C4-2B (cell line): Measurements from ENCODE around the gene LTBP1.

ENCODE experiments used
- CTCF ChIP-seq: fragments of 450-650 bp; conservative IDR thresholded peaks from 2 replicates; pipeline ENCODE4 v1.5.1; 2017; ENCODE audit warnings: mild to moderate bottlenecking
- ZFX ChIP-seq: fragments of 450-650 bp; IDR thresholded peaks from 2 replicates; pipeline ENCODE4 v1.6.1; 2017

GRCh38 chr2:33208400-33208799 is 261.6 kb downstream of the LTBP1 start:
- TF ChIP-seq CTCF (no peak), ZFX (no peak)
